GM12891 (cell line): Measurements from ENCODE around the gene GCNA.
"Not testable (repeated sequence)": the region's sequence is repeated elsewhere in the genome, so short reads cannot be mapped to it uniquely, and the experiment has no call there.

ENCODE experiments used
- DNase-seq: peaks from one replicate; pipeline ENCODE4 v3.0.0; 2011; ENCODE audit warnings: low spot score; ENCODE audit not compliant: insufficient read length
- FAIRE-seq: peaks from 2 replicates; lab custom pipeline; 2011; peaks lifted over from hg19 to GRCh38; lab: Jason Lieb, UNC
- PAX5 ChIP-seq: IDR thresholded peaks from 2 replicates; pipeline ENCODE4 v1.6.1; 2011; ENCODE audit warnings: low read length, moderate library complexity, mild to moderate bottlenecking; ENCODE audit not compliant: insufficient read depth, severe bottlenecking
- POLR2A ChIP-seq: IDR thresholded peaks from 2 replicates; pipeline ENCODE4 v1.6.1; 2011; ENCODE audit warnings: low read depth, low read length, control low read depth
- POLR2AphosphoS5 ChIP-seq: IDR thresholded peaks from 2 replicates; pipeline ENCODE4 v1.6.1; 2011; ENCODE audit warnings: low read depth, low read length, control low read depth
- POU2F2 ChIP-seq: IDR thresholded peaks from 2 replicates; pipeline ENCODE4 v1.6.1; 2011; ENCODE audit warnings: low read depth, mild to moderate bottlenecking, control low read depth, low read length, moderate library complexity
- SPI1 ChIP-seq: IDR thresholded peaks from 2 replicates; pipeline ENCODE4 v1.6.1; 2011; ENCODE audit warnings: low read depth, low read length, control low read depth
- TAF1 ChIP-seq: IDR thresholded peaks from 2 replicates; pipeline ENCODE4 v1.6.1; 2011; ENCODE audit warnings: low read depth, low read length, control low read depth

Gene GCNA

DNA sequence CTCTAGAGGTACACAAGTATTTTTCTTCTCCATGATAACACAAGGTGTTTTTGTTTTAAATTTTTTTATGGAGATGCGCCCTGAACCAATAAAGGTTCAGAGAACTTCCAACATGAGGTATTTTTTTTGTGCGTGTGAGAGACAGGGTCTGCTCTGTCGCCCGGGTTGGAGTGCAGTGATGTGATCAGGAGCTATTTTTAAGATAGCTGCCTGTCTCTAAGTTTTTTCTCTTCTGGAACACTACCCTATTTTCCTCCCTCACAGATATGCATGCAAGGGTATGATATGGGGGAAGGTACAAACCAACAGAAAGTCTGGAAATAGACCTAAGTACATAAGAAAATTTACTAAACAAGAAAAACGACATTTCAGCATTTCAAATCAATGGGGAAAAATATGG, 3.0 kb downstream of the GCNA start:
- FAIRE-seq (no peak), DNase-seq (no peak)
- TF ChIP-seq PAX5 (no peak), POU2F2 (no peak), TAF1 (no peak), POLR2AphosphoS5 (no peak), SPI1 (no peak), POLR2A (no peak)

DNA sequence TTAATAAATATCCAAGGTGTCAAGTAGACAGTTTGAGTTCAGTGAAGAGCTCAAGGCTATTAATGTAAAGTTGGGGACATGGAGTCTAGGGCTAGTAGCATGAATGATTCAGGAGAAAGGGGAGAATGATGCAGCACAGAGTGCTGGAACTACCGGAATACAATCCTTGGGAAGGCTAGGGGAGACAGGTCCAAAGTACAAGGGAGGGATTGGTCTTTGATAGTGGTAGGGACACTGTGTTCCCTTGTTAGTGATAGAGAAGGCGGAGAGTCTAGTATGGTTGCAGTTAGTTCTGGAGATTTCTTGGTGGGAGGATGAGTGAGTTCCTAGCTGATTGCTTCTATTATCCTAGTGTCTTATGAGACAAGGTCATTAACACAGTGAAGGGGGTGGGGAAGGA, 8.7 kb downstream of the GCNA start:
- FAIRE-seq, result no peak
- DNase-seq, result no peak
- TF ChIP-seq POLR2AphosphoS5 (no peak), POU2F2 (no peak), TAF1 (no peak), PAX5 (no peak), POLR2A (no peak), SPI1 (no peak)

- not testable (repeated sequence) for DNase-seq, FAIRE-seq
Measured at GRCh38 chrX:71593210-71593609, 15.0 kb downstream of the GCNA start.

GRCh38 chrX:71599965-71600364, 21.7 kb downstream of the GCNA start:
- TF ChIP-seq SPI1, result no peak
- no peak for TF ChIP-seq POU2F2
- no peak for TF ChIP-seq POLR2AphosphoS5
- TF ChIP-seq TAF1, result no peak
- TF ChIP-seq POLR2A, result no peak
- no peak for TF ChIP-seq PAX5
- DNase-seq, result no peak
- FAIRE-seq, result no peak

- DNase-seq, result no peak
- TF ChIP-seq SPI1 (no peak), POLR2AphosphoS5 (no peak), PAX5 (no peak), POLR2A (no peak), POU2F2 (no peak)
- no peak for FAIRE-seq
Measured at GRCh38 chrX:71603618-71604017, 25.4 kb downstream of the GCNA start.

DNA sequence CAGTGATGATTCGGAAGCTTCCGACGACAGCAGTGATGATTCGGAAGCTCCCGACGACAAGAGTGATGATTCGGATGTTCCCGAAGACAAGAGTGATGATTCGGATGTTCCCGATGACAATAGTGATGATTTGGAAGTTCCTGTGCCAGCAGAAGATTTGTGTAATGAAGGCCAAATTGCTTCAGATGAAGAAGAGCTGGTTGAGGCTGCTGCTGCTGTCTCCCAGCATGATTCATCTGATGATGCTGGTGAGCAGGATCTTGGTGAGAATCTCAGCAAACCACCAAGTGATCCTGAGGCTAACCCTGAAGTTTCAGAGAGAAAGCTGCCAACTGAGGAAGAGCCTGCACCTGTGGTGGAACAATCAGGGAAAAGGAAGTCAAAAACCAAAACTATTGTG, 25.9 kb downstream of the GCNA start:
- TF ChIP-seq SPI1 (no peak), PAX5 (no peak), POU2F2 (no peak), POLR2AphosphoS5 (no peak), TAF1 (no peak), POLR2A (no peak)
- FAIRE-seq (no peak), DNase-seq (no peak)

- DNase-seq, result no peak
- TF ChIP-seq POLR2A, result no peak
- no peak for TF ChIP-seq POLR2AphosphoS5
- TF ChIP-seq PAX5, result no peak
- no peak for TF ChIP-seq TAF1
- TF ChIP-seq POU2F2, result no peak
- no peak for TF ChIP-seq SPI1
- no peak for FAIRE-seq
Measured at GRCh38 chrX:71604796-71605568, 26.7 kb downstream of the GCNA start.

- TF ChIP-seq SPI1, result no peak
- no peak for TF ChIP-seq PAX5
- TF ChIP-seq POU2F2, result no peak
- no peak for TF ChIP-seq POLR2A
- no peak for TF ChIP-seq POLR2AphosphoS5
- no peak for TF ChIP-seq TAF1
- FAIRE-seq (no peak), DNase-seq (no peak)
Measured at GRCh38 chrX:71606536-71607216, 28.4 kb downstream of the GCNA start.

GRCh38 chrX:71607488-71607887, 29.3 kb downstream of the GCNA start:
- FAIRE-seq, result no peak
- no peak for DNase-seq
- no peak for TF ChIP-seq TAF1
- no peak for TF ChIP-seq PAX5
- no peak for TF ChIP-seq POU2F2
- TF ChIP-seq POLR2A, result no peak
- no peak for TF ChIP-seq POLR2AphosphoS5
- no peak for TF ChIP-seq SPI1

DNA sequence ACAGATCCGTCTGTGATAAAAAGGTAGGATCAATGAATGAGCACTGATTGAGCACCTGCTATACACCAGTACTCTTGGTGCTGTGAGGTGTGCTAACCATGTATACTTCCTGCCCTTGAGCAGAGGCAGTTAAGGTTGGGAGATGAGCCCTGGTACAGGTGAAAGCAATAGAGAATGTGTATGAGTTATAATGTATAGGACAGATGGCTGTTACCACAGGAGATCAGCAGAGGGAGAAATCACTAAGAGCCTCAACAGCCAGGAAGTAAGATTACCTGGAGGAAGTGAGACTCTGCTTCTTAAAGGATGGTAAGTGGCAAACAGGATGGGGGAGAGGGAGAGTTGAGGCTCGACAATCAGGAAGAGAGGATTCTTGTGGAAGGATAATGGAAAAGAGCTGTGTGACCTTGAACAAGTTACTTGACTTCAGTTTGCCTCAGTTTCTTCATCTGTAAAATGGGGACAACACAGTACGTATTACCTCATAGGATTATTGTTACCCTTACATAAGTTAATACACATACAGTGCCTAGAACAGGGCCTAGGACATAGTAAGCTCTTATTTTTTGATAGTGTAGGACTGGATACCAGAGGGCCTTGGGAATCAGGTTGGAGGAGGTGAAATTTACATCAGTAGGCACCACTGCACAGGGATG, 31.0 kb downstream of the GCNA start:
- no peak for FAIRE-seq
- TF ChIP-seq SPI1, result 0 out of 2 replicates have a peak, but pooled peaks have one; percentile 18
- TF ChIP-seq POLR2AphosphoS5, result no peak

DNA sequence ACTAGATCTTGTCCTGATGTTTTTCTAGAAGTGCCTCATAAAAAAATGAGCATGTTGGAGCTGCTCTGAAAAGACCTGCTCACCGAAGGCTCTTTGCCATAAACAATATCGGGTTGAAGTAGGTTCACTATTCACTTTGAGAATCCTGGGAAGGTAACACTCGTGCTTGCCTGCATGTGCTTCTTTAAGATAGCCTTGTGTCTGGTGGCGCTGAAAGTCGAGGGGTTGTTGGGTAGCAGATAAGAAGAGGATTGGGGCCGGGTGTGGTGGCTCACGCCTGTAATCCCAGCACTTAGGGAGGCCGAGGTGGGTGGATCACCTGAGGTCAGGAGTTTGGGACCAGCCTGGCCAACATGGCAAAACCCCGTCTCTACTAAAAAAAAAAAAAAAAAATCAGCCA, 33.5 kb downstream of the GCNA start:
- not testable (repeated sequence) for DNase-seq, FAIRE-seq

More for the DNA sequence above, 31.0 kb downstream of the GCNA start:
- DNase-seq, result no peak
